ENCODE results near the gene KCTD17.

KCTD17 gene

GRCh38 chr22:37010174-37010573, 41.4 kb upstream of the KCTD17 start:
- H3K4me3 ChIP-seq (ENCODE audit: low read depth, low read length, poor library complexity, severe bottlenecking): no peak overlapping the region
- H3K9me3 ChIP-seq (ENCODE audit: low read length): no peaks in the 10 kb centered on the region

GRCh38 chr22:37010976-37011375, 40.6 kb upstream of the KCTD17 start:
- Histone ChIP-seq H3K4me3 (ENCODE audit: low read depth, low read length, poor library complexity, severe bottlenecking) (no peak overlapping the region), H3K9ac (ENCODE audit: low read length) (no peak overlapping the region), H4K20me1 (ENCODE audit: insufficient read depth, low read length) (no peaks in the 10 kb centered on the region), H3K4me1 (ENCODE audit: insufficient read depth, low read length, severe bottlenecking) (no peaks in the 10 kb centered on the region), H3K4me2 (ENCODE audit: low read length) (no peak overlapping the region), H3K36me3 (ENCODE audit: insufficient read depth, low read length) (no peaks in the 10 kb centered on the region), H3K27ac (ENCODE audit: low read depth, low read length, poor library complexity, severe bottlenecking) (no peak overlapping the region), H2AFZ (ENCODE audit: low read length) (no peak overlapping the region), H3F3A (ENCODE audit: insufficient read depth, low read length) (no peaks in the 10 kb centered on the region), H3K79me2 (ENCODE audit: insufficient read depth, low read length) (no peaks in the 10 kb centered on the region), H3K9me2 (ENCODE audit: low read depth, low read length) (no peaks in the 10 kb centered on the region), H3K9me3 (ENCODE audit: low read length) (no peaks in the 10 kb centered on the region), H3K27me3 (ENCODE audit: insufficient read depth, low read length) (no peaks in the 10 kb centered on the region)
- TF ChIP-seq CTCF (IDR thresholded peaks at IDR 0.05; ENCODE audit: low read length) (no peak), EZH2 (IDR thresholded peaks at IDR 0.05; ENCODE audit: borderline replicate concordance, low read length) (no peak)

More at GRCh38 chr22:37010174-37010573, 41.4 kb upstream of the KCTD17 start:
- no peak overlapping the region for H3K27ac ChIP-seq (ENCODE audit: low read depth, low read length, poor library complexity, severe bottlenecking)
- TF ChIP-seq CTCF (IDR thresholded peaks at IDR 0.05; ENCODE audit: low read length) (no peak), EZH2 (IDR thresholded peaks at IDR 0.05; ENCODE audit: borderline replicate concordance, low read length) (no peak)
- no peak overlapping the region for H3K4me2 ChIP-seq (ENCODE audit: low read length)
- H3K9ac ChIP-seq (ENCODE audit: low read length): no peak overlapping the region
- H3F3A ChIP-seq (ENCODE audit: insufficient read depth, low read length): no peaks in the 10 kb centered on the region
- H3K27me3 ChIP-seq (ENCODE audit: insufficient read depth, low read length): no peaks in the 10 kb centered on the region; the same call in 1 of the 2 replicates
- no peaks in the 10 kb centered on the region for H3K79me2 ChIP-seq (ENCODE audit: insufficient read depth, low read length)
- no peaks in the 10 kb centered on the region for H3K36me3 ChIP-seq (ENCODE audit: insufficient read depth, low read length)
- H4K20me1 ChIP-seq (ENCODE audit: insufficient read depth, low read length): no peaks in the 10 kb centered on the region
- H3K4me1 ChIP-seq (ENCODE audit: insufficient read depth, low read length, severe bottlenecking): no peaks in the 10 kb centered on the region
- H3K9me2 ChIP-seq (ENCODE audit: low read depth, low read length): no peaks in the 10 kb centered on the region
- no peak overlapping the region for H2AFZ ChIP-seq (ENCODE audit: low read length)

GRCh38 chr22:37011472-37011871, 40.1 kb upstream of the KCTD17 start:
- H3K4me1 ChIP-seq (ENCODE audit: insufficient read depth, low read length, severe bottlenecking): no peaks in the 10 kb centered on the region

More at GRCh38 chr22:37011472-37011871, 40.1 kb upstream of the KCTD17 start:
- Histone ChIP-seq H3K36me3 (ENCODE audit: insufficient read depth, low read length) (no peaks in the 10 kb centered on the region), H3K9me2 (ENCODE audit: low read depth, low read length) (no peaks in the 10 kb centered on the region), H3K79me2 (ENCODE audit: insufficient read depth, low read length) (no peaks in the 10 kb centered on the region), H3K9me3 (ENCODE audit: low read length) (no peaks in the 10 kb centered on the region), H4K20me1 (ENCODE audit: insufficient read depth, low read length) (no peaks in the 10 kb centered on the region), H3F3A (ENCODE audit: insufficient read depth, low read length) (no peaks in the 10 kb centered on the region), H3K9ac (ENCODE audit: low read length) (no peak overlapping the region), H3K4me2 (ENCODE audit: low read length) (no peak overlapping the region), H2AFZ (ENCODE audit: low read length) (no peak overlapping the region), H3K4me3 (ENCODE audit: low read depth, low read length, poor library complexity, severe bottlenecking) (no peak overlapping the region), H3K27ac (ENCODE audit: low read depth, low read length, poor library complexity, severe bottlenecking) (no peak overlapping the region), H3K27me3 (ENCODE audit: insufficient read depth, low read length) (no peaks in the 10 kb centered on the region)
- TF ChIP-seq EZH2 (IDR thresholded peaks at IDR 0.05; ENCODE audit: borderline replicate concordance, low read length) (no peak), CTCF (IDR thresholded peaks at IDR 0.05; ENCODE audit: low read length) (no peak)
